ENCODE measurements around the gene OTOG. TPM values are rescaled to one million over a fixed set of nuclear protein-coding genes. Genes with fewer than 3 reads are reported as not detected.

OTOG gene
- total RNA-seq, 1 experiment from 2014 or later, result not detected

DNA sequence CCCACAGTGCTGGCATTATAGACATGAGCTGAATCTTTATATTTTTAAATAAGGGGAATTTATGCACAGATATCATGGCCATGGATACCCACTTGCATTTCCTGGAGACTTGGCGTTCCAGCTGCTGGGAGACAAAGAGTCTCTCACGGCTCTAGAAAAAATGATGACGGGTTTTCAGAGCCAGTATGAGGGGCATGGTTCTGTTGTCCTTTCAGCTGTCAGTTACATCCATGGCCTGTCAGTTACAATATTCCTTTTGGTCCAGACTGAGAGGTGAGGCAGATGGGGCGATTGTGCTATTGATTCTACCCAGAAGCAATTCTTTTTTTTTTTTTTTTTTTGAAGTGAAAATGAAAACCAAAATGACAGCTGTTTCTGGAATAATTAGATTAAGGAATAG lies 32.6 kb upstream of the OTOG start:
- in situ Hi-C loops (cut with HindIII; ENCODE audit: low pct_unique_long_range_greater_than_20kb, low sequenced_read_pairs), result no loop called here
- no peak for DNase-seq (ENCODE audit: low read depth, low spot score)

GRCh38 chr11:17515443-17516176 lies 31.4 kb upstream of the OTOG start:
- in situ Hi-C loops (cut with HindIII; ENCODE audit: low pct_unique_long_range_greater_than_20kb, low sequenced_read_pairs), result no loop called here
- no peak for DNase-seq (ENCODE audit: low read depth, low spot score)

DNA sequence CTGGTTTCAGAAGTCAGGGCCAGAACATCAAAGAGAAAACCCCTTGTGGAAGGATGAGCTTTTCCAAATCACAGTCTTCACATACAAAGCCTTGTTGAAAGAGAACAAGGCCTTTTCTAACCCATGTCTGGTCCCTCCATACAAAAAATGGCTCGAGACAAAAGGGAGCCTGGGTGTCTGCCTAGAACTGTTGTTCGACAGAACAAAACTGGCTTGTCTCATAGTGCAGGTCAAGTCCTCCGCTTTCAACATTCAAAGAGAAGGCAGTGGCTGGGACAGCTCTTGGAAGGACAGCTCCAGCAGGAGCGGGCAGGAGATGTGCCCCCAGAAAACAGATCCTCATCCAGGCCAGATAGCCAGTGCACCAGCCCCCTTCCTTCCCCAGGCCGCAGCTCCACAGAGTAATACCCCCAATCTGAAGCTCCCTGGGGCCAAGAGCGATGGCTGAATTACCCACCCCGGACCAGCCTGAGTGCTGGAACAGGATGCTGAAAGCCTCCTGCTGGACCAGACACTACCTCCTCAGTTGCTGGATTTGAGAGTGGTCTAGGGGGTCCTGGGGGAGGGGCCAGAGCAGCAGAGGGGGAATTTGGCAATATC lies 30.4 kb upstream of the OTOG start:
- in situ Hi-C loops (cut with HindIII; ENCODE audit: low pct_unique_long_range_greater_than_20kb, low sequenced_read_pairs), result no loop called here
- no peak for DNase-seq (ENCODE audit: low read depth, low spot score)

- no peak for DNase-seq (ENCODE audit: low read depth, low spot score)
- in situ Hi-C loops (cut with HindIII; ENCODE audit: low pct_unique_long_range_greater_than_20kb, low sequenced_read_pairs), result no loop called here
Observed at GRCh38 chr11:17517186-17517585, 29.9 kb upstream of the OTOG start.

- no peak for DNase-seq (ENCODE audit: low read depth, low spot score)
- in situ Hi-C loops (cut with HindIII; ENCODE audit: low pct_unique_long_range_greater_than_20kb, low sequenced_read_pairs), result no loop called here
Observed at GRCh38 chr11:17518366-17518765, 28.7 kb upstream of the OTOG start.

DNA sequence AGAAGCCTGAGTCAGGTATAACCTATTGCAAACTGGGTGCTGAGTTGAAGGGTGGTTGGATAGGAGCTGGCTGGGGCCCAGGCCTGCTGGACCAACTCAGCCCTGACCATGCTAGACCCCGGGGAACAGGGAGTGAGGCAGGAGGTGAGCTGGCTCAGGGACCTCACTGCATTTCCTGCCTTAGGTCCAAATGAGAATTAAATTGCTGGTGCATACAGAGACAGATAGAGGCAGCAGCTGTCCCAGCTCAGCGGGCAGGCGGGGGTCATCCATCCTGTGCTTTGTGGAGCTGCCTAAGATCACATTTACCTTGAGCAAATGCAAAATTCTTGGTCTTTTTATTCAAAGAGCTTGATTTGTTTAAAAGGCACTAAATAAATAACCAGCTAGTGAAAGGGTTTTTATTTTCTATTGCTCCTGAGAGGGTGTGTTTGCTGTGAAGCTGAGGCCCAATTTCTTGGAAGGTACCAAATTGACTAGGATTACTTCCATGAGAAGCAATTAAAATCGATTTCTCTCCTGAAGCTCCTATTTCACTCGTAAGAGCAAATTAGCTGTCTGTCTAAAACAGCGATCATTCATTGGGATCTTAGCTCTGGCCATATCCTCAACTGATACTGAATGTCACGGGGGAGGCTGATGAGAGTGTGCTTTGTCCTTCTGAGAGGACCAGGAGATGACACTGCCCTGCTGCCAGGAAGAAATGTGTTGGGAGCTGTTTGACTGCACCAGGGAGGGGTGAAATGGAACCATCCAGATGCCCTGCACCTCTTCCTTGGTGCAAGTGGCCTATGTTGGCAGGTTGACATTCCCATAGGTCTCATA lies 27.8 kb upstream of the OTOG start:
- no peak for DNase-seq (ENCODE audit: low read depth, low spot score)
- in situ Hi-C loops (cut with HindIII; ENCODE audit: low pct_unique_long_range_greater_than_20kb, low sequenced_read_pairs), result no loop called here

- DNase-seq (ENCODE audit: low read depth, low spot score), result no peak
- in situ Hi-C loops (cut with HindIII; ENCODE audit: low pct_unique_long_range_greater_than_20kb, low sequenced_read_pairs), result no loop called here
Observed at GRCh38 chr11:17521106-17521900, 25.8 kb upstream of the OTOG start.

GRCh38 chr11:17522655-17523054 lies 24.4 kb upstream of the OTOG start:
- DNase-seq (ENCODE audit: low read depth, low spot score), result no peak
- in situ Hi-C loops (cut with HindIII; ENCODE audit: low pct_unique_long_range_greater_than_20kb, low sequenced_read_pairs), result no loop called here

GRCh38 chr11:17524221-17524620 lies 22.8 kb upstream of the OTOG start:
- DNase-seq (ENCODE audit: low read depth, low spot score), result no peak
- in situ Hi-C loops (cut with HindIII; ENCODE audit: low pct_unique_long_range_greater_than_20kb, low sequenced_read_pairs), result no loop called here

DNA sequence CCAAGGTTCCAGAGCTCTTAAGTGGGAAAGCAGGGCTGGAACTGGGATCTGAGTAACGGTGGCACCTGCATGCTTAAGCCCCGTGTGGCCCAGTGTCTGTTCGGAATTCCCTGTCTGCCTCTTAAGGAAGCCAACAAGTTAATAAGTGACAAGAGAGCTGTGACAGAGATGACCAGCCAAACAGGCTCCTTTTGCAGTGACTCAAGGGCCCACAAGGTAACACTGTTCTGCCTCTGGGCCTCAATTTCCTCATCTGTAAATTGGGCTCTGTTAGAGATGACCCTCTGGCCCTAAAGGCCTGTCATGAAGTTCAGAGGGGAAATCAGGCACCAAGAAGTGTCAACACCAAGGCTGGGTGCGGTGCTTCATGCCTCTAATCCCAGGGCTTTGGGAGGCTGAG lies 21.5 kb upstream of the OTOG start:
- DNase-seq (ENCODE audit: low read depth, low spot score), result no peak
- in situ Hi-C loops (cut with HindIII; ENCODE audit: low pct_unique_long_range_greater_than_20kb, low sequenced_read_pairs), result no loop called here

DNA sequence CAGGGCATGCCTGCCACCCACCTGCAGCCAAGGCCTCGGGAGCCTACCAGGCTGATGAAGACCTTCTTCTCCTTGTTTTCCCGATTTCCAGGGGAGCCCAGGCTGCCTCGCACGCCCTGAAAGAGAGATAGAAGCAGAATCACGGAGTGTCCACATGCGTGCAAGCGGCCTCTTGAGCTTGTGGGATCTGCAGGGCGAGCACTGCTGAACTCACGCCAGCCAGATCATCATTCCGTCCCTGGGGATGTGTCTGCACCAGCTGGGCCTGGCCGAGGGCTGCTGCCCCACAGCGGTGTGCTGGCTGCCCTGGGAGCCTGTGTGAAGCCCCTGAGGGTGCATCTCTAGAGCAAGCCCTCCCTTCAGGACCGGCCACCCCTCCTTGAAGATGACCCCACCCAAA lies 20.7 kb upstream of the OTOG start:
- in situ Hi-C loops (cut with HindIII; ENCODE audit: low pct_unique_long_range_greater_than_20kb, low sequenced_read_pairs), result no loop called here

GRCh38 chr11:17526931-17527627 lies 20.0 kb upstream of the OTOG start:
- in situ Hi-C loops (cut with HindIII; ENCODE audit: low pct_unique_long_range_greater_than_20kb, low sequenced_read_pairs), result no loop called here
- no peak for DNase-seq (ENCODE audit: low read depth, low spot score)

More for the DNA sequence above, 20.7 kb upstream of the OTOG start:
- no peak for DNase-seq (ENCODE audit: low read depth, low spot score)

GRCh38 chr11:17527628-17527995 lies 19.4 kb upstream of the OTOG start:
- no peak for DNase-seq (ENCODE audit: low read depth, low spot score)
- in situ Hi-C loops (cut with HindIII; ENCODE audit: low pct_unique_long_range_greater_than_20kb, low sequenced_read_pairs), result no loop called here

DNA sequence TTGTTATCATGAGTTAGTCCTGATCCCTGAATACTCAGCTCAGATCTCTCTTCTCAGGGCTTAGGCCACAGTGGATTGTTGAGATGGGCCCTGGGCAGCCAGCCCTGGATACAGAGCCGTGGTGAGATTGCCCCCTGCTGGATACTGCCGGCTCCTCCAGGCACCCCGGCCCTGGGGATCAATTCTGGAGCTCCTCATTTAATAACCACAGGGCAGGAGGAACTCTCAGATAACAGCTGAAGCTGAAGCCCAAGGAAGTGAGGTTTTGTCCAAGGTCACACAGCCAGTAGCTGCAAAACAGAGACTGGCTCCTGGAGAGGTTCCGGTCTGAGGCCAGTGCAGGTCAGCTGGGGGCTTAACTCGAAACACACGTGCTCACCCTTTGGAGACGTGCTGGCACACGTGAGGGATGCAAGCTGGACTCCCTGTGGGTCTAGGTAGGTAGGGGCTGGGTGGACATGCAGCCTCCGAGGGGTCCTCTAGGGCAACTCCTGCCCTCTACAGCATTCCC lies 18.8 kb upstream of the OTOG start:
- in situ Hi-C loops (cut with HindIII; ENCODE audit: low pct_unique_long_range_greater_than_20kb, low sequenced_read_pairs), result no loop called here
- DNase-seq (ENCODE audit: low read depth, low spot score), result peak; percentile 69

- in situ Hi-C loops (cut with HindIII; ENCODE audit: low pct_unique_long_range_greater_than_20kb, low sequenced_read_pairs), result no loop called here
- DNase-seq (ENCODE audit: low read depth, low spot score), result no peak
Observed at GRCh38 chr11:17528906-17529843, 17.9 kb upstream of the OTOG start.

DNA sequence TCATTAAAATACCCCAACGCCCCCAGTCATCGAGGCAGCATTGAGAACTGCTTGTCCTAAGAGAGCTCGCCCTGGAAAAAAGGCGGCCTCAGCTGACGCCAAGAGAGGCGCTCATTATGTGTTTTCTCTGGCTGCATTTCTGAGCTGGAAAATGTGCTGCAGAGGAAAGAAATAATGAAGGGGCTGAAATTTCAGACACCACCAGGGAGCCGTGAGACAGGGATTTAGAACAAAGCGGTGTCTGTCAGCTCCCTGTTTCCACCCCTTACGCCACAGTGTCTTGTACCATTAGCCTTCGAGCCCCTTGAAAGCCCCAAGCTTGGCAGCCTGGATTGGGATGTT lies 17.2 kb upstream of the OTOG start:
- no peak for DNase-seq (ENCODE audit: low read depth, low spot score)
- in situ Hi-C loops (cut with HindIII; ENCODE audit: low pct_unique_long_range_greater_than_20kb, low sequenced_read_pairs), result no loop called here
